Panc1 (cell line): ENCODE data around the gene ARID5B. TPM values are rescaled to one million over a fixed set of nuclear protein-coding genes. Genes with fewer than 3 reads are reported as not detected.
A peak's percentile ranks its signal among the peaks of the same experiment; 100 is the strongest.

Source experiments
- ATAC-seq: fragments of 200-7000 bp; cut with Tn5 transposase; 2 replicates; pipeline ENCODE4 v1.9.1; 2020; ENCODE audit warnings: mild to moderate bottlenecking, moderate library complexity
- BruUV-seq: library from RNA; stranded (reverse); fragments of 400-500 nt; replicated peaks from 2 replicates; lab custom pipeline; 2021; lab: Mats Ljungman, UMichigan
- CTCF ChIA-PET: fragments of 300-600 bp; sonication (Branson Sonifier 250); formaldehyde crosslinking; loops from one replicate; lab custom pipeline; 2022; ENCODE audit warnings: antibody characterized with exemption; lab: Charles Lee
- POLR2A ChIA-PET: fragments of 300-600 bp; sonication (Branson Sonifier 250); formaldehyde crosslinking; loops from one replicate; lab custom pipeline; 2022; ENCODE audit warnings: antibody characterized with exemption; lab: Charles Lee
- DNase-seq: peaks from one replicate; pipeline ENCODE4 v3.0.0-alpha.2; 2010; ENCODE audit warnings: low read depth, low spot score
- H3K27ac ChIP-seq: 2 replicates; pipeline ENCODE4 v1.5.1; 2011; ENCODE audit warnings: mild to moderate bottlenecking, low read length, inconsistent platforms
- H3K27me3 ChIP-seq: fragments of 200-500 bp; sonication (Bioruptor generic); 2 replicates; pipeline ENCODE4 v1.6.0; 2014; ENCODE audit warnings: low read length, inconsistent platforms; ENCODE audit not compliant: control insufficient read depth, insufficient read depth
- H3K36me3 ChIP-seq: fragments of 200-500 bp; sonication (Bioruptor generic); 2 replicates; pipeline ENCODE4 v1.5.1; 2014; ENCODE audit warnings: inconsistent platforms, mild to moderate bottlenecking, low read length, moderate library complexity; ENCODE audit not compliant: control insufficient read depth, insufficient read depth
- H3K4me1 ChIP-seq: 2 replicates; pipeline ENCODE4 v1.5.1; 2011; ENCODE audit warnings: inconsistent platforms, mild to moderate bottlenecking, low read length, moderate library complexity; ENCODE audit not compliant: control insufficient read depth, insufficient read depth
- H3K4me3 ChIP-seq, 2 experiments: 2 replicates each; pipeline ENCODE4 v1.5.1; 2011 to 2012; ENCODE audit warnings: low read depth in 2 of 2, low read length in 2 of 2, mild to moderate bottlenecking in 2 of 2, inconsistent platforms in 1 of 2, moderate library complexity in 1 of 2
- H3K9me3 ChIP-seq: fragments of 200-500 bp; sonication (Bioruptor generic); 2 replicates; pipeline ENCODE4 v1.5.1; 2014; ENCODE audit warnings: low read depth, mild to moderate bottlenecking, inconsistent platforms, low read length, moderate library complexity; ENCODE audit not compliant: control insufficient read depth, insufficient read depth
- POLR2AphosphoS5 ChIP-seq: IDR thresholded peaks from 2 replicates; pipeline ENCODE4 v1.6.1; 2012; ENCODE audit warnings: mild to moderate bottlenecking, low read depth, low read length, moderate library complexity
- SIN3A ChIP-seq: IDR thresholded peaks from 2 replicates; pipeline ENCODE4 v1.6.1; 2012; ENCODE audit warnings: low read depth, mild to moderate bottlenecking, low read length, moderate library complexity, borderline replicate concordance; ENCODE audit not compliant: insufficient read depth
- TCF7L2 ChIP-seq: IDR thresholded peaks from 2 replicates; pipeline ENCODE4 v1.6.1; 2011; ENCODE audit warnings: mild to moderate bottlenecking, low read depth, low read length, inconsistent platforms
- in situ Hi-C: cut with HindIII; loops from 2 replicates; pipeline ENCODE4 v1.10.0; 2016; ENCODE audit warnings: low sequenced_read_pairs, low pct_unique_long_range_greater_than_20kb
- intact Hi-C: fragments of 100-400 bp; cut with micrococcal nuclease; formaldehyde crosslinking; loops from one replicate; pipeline ENCODE4 v1.10.0; 2022; ENCODE audit not compliant: unreplicated experiment
- total RNA-seq: library from RNA; stranded (reverse); gene quantifications from one replicate; pipeline ENCODE4 v1.2.1, GENCODE V29; 2021; ENCODE audit not compliant: unreplicated experiment
- TF ChIP-seq, protein P1 (sequence below): fragments of 450-650 bp; IDR thresholded peaks from 2 replicates; pipeline ENCODE4 v1.5.1; 2017; ENCODE audit warnings: mild to moderate bottlenecking
- TF ChIP-seq, protein P2 (sequence below), 2 experiments: IDR thresholded peaks; 2 replicates each; pipeline ENCODE4 v1.6.1; 2011 to 2012; ENCODE audit warnings: low read depth in 2 of 2, control low read depth in 1 of 2, low read length in 1 of 2, mild to moderate bottlenecking in 1 of 2, moderate library complexity in 1 of 2; ENCODE audit not compliant: insufficient read depth in 1 of 2

The ARID5B gene
- total RNA-seq, 1 experiment from 2014 or later, result 22.7 TPM

GRCh38 chr10:62113680-62114079, 212.2 kb downstream of the ARID5B start:
- intact Hi-C loops, result no loop called here
- ChIA-PET POLR2A (no interaction called here), CTCF (no interaction called here)
- Histone ChIP-seq H3K27ac (peak overlapping the region; percentile 54; the same call in 1 of the 2 replicates), H3K9me3 (no peaks in the 10 kb centered on the region), H3K4me3 (no peak overlapping the region), H3K27me3 (no peaks in the 10 kb centered on the region), H3K4me1 (peaks cover 8% of the 10 kb centered on the region; the same call in 1 of the 2 replicates), H3K36me3 (no peaks in the 10 kb centered on the region)
- no peak for DNase-seq
- in situ Hi-C loops, result no loop called here
- no peak for ATAC-seq
- no TSS peak for BruUV-seq
- TF ChIP-seq SIN3A, result no peak
- no peak for TF ChIP-seq TCF7L2
- TF ChIP-seq, protein P1, sequence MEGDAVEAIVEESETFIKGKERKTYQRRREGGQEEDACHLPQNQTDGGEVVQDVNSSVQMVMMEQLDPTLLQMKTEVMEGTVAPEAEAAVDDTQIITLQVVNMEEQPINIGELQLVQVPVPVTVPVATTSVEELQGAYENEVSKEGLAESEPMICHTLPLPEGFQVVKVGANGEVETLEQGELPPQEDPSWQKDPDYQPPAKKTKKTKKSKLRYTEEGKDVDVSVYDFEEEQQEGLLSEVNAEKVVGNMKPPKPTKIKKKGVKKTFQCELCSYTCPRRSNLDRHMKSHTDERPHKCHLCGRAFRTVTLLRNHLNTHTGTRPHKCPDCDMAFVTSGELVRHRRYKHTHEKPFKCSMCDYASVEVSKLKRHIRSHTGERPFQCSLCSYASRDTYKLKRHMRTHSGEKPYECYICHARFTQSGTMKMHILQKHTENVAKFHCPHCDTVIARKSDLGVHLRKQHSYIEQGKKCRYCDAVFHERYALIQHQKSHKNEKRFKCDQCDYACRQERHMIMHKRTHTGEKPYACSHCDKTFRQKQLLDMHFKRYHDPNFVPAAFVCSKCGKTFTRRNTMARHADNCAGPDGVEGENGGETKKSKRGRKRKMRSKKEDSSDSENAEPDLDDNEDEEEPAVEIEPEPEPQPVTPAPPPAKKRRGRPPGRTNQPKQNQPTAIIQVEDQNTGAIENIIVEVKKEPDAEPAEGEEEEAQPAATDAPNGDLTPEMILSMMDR, result no peak
- TF ChIP-seq, protein P2, sequence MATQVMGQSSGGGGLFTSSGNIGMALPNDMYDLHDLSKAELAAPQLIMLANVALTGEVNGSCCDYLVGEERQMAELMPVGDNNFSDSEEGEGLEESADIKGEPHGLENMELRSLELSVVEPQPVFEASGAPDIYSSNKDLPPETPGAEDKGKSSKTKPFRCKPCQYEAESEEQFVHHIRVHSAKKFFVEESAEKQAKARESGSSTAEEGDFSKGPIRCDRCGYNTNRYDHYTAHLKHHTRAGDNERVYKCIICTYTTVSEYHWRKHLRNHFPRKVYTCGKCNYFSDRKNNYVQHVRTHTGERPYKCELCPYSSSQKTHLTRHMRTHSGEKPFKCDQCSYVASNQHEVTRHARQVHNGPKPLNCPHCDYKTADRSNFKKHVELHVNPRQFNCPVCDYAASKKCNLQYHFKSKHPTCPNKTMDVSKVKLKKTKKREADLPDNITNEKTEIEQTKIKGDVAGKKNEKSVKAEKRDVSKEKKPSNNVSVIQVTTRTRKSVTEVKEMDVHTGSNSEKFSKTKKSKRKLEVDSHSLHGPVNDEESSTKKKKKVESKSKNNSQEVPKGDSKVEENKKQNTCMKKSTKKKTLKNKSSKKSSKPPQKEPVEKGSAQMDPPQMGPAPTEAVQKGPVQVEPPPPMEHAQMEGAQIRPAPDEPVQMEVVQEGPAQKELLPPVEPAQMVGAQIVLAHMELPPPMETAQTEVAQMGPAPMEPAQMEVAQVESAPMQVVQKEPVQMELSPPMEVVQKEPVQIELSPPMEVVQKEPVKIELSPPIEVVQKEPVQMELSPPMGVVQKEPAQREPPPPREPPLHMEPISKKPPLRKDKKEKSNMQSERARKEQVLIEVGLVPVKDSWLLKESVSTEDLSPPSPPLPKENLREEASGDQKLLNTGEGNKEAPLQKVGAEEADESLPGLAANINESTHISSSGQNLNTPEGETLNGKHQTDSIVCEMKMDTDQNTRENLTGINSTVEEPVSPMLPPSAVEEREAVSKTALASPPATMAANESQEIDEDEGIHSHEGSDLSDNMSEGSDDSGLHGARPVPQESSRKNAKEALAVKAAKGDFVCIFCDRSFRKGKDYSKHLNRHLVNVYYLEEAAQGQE (IDR thresholded peaks at IDR 0.05; ENCODE audit: insufficient read depth in 1 of 2, low read depth in 2 of 2, low read length in 1 of 2), result no peak
- TF ChIP-seq POLR2AphosphoS5, result no peak

- no peak for DNase-seq
- Histone ChIP-seq H3K9me3 (no peaks in the 10 kb centered on the region), H3K4me1 (peaks cover 8% of the 10 kb centered on the region; the same call in 1 of the 2 replicates), H3K4me3 (no peak overlapping the region), H3K27ac (no peak overlapping the region), H3K27me3 (no peaks in the 10 kb centered on the region), H3K36me3 (no peaks in the 10 kb centered on the region)
- no TSS peak for BruUV-seq
- ChIA-PET CTCF (no interaction called here), POLR2A (interaction anchor here (0.7 kb wide), 1 partner anchor 298 kb away, joined by 15 read pairs; no protein-coding TSS in a partner anchor)
- intact Hi-C loops, result no loop called here
- TF ChIP-seq, protein P1, result no peak
- TF ChIP-seq, protein P2 (IDR thresholded peaks at IDR 0.05; ENCODE audit: insufficient read depth in 1 of 2, low read depth in 2 of 2, low read length in 1 of 2), result no peak
- TF ChIP-seq TCF7L2, result no peak
- TF ChIP-seq POLR2AphosphoS5, result no peak
- TF ChIP-seq SIN3A, result no peak
- in situ Hi-C loops, result no loop called here
- no peak for ATAC-seq
Observed at GRCh38 chr10:62115321-62115720, 213.8 kb downstream of the ARID5B start.
